ENCODE measurements around the gene SLC9A9.

DNA sequence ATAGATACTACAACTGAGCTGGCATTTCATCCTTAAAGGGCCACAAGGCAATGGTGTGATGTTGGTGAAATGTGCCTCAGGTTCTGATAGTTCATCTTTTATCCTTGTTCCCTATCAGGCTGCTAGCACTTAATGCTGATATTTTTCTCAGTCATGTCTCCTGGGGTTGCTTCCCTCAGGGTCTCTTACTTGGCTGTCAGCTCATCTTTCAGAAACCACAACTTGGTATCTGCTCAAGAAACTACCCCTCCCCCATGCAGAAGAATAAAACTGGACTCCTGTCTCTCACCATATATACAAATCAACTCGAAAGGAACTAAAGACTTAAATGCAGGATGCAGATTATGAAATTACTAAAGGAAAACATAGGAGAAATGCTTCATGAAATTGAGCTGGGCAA is 420.6 kb downstream of the SLC9A9 start:
- TF ChIP-seq, protein P1, sequence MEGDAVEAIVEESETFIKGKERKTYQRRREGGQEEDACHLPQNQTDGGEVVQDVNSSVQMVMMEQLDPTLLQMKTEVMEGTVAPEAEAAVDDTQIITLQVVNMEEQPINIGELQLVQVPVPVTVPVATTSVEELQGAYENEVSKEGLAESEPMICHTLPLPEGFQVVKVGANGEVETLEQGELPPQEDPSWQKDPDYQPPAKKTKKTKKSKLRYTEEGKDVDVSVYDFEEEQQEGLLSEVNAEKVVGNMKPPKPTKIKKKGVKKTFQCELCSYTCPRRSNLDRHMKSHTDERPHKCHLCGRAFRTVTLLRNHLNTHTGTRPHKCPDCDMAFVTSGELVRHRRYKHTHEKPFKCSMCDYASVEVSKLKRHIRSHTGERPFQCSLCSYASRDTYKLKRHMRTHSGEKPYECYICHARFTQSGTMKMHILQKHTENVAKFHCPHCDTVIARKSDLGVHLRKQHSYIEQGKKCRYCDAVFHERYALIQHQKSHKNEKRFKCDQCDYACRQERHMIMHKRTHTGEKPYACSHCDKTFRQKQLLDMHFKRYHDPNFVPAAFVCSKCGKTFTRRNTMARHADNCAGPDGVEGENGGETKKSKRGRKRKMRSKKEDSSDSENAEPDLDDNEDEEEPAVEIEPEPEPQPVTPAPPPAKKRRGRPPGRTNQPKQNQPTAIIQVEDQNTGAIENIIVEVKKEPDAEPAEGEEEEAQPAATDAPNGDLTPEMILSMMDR (IDR thresholded peaks at IDR 0.05; ENCODE audit: low read depth, low read length), result no peak
- TF ChIP-seq MYC (IDR thresholded peaks at IDR 0.05; ENCODE audit: low read depth, low read length), result no peak

Measured in NB4 (cell line).